Psoas muscle (tissue), 8 donors: Measurements from ENCODE around the gene FNDC11. TPM values are rescaled to one million over a fixed set of nuclear protein-coding genes. Genes with fewer than 3 reads are reported as not detected.

Source experiments
- ATAC-seq, 4 donors: fragments of 200-7000 bp; cut with Tn5 transposase; one replicate each; pipeline ENCODE4 v1.9.1; 2020; ENCODE audit warnings: moderate library complexity in 3 of 4, mild to moderate bottlenecking in 2 of 4
- DNase-seq, 2 donors: peaks; one replicate each; pipeline ENCODE4 v3.0.0-alpha.2; 2020
- H3K27ac ChIP-seq: fragments of 200-600 bp; one replicate; pipeline ENCODE4 v1.8.0; 2022
- H3K27me3 ChIP-seq, 3 donors: fragments of 200-600 bp in 1 of 3; one replicate each; pipeline versions ENCODE4 v1.6.1 to v1.8.0; 2013 to 2022; ENCODE audit warnings: low read length in 2 of 3, mild to moderate bottlenecking in 2 of 3, moderate library complexity in 1 of 3; ENCODE audit not compliant: insufficient read depth in 3 of 3
- H3K36me3 ChIP-seq, 2 donors: fragments of 200-600 bp in 1 of 2; one replicate each; pipeline versions ENCODE4 v1.6.1 to v1.8.0; 2013 to 2022; ENCODE audit warnings: low read depth in 1 of 2, mild to moderate bottlenecking in 1 of 2, moderate library complexity in 1 of 2; ENCODE audit not compliant: insufficient read depth in 1 of 2
- H3K4me1 ChIP-seq: fragments of 200-600 bp; one replicate; pipeline ENCODE4 v1.8.0; 2022
- H3K4me3 ChIP-seq: fragments of 200-600 bp; one replicate; pipeline ENCODE4 v1.8.0; 2022; ENCODE audit warnings: mild to moderate bottlenecking
- H3K9me3 ChIP-seq: fragments of 200-600 bp; one replicate; pipeline ENCODE4 v1.8.0; 2022
- CTCF ChIP-seq: fragments of 200-600 bp; IDR thresholded peaks from one replicate; pipeline ENCODE4 v1.8.0; 2022; ENCODE audit warnings: antibody characterized with exemption
- WGBS, 3 donors: extraction: QIAGEN DNeasy Blood & Tissue Kit; methylation state at CpG; one replicate each; pipeline versions ENCODE4 v1.1.6 to v1.1.7; 2013; 5-methylcytosine and 5-hydroxymethylcytosine counted together
- intact Hi-C, 2 donors: fragments of 100-400 bp; cut with DNase I; formaldehyde crosslinking; loops; one replicate each; pipeline versions ENCODE4 v1.11.0 to v1.14.2; 2022
- polyA plus RNA-seq, 3 donors: library from polyadenylated mRNA; stranded (reverse); fragments of 200-250 nt; gene quantifications; one replicate each; pipeline ENCODE4 v1.2.3, GENCODE V29; 2013
- total RNA-seq, 4 donors: library from RNA; stranded (reverse); fragmentation: NEBNext Ultra II Directional in 2 of 4; extraction: Animal tissue kit (Norgen Biotek cat#: 25700) in 2 of 4; gene quantifications; one replicate each; pipeline versions ENCODE4 v1.2.1 to v1.2.4, GENCODE V29; 2021 to 2023
- donor health status: healthy with polysubstance abuse.
- donor health status: DM: no; HTN: no; CAD: no; lungs with moderate emphysema.
- donor health status: Bipolar disorder and iron deficiency.
- donor health status: healthy.
- donor health status: DM: yes; HTN: yes; CAD: no.
- donor health status: DM: no; HTN: no; CAD: no.
- donor health status: DM: no; HTN: no; CAD: no.
- donor health status: DM: yes; HTN: yes; CAD: no.

The FNDC11 gene
- total and polyA plus RNA-seq, 7 donors, result 0.07 to 0.14 (median 0.08) TPM; not detected in 4

GRCh38 chr20:63576311-63576710 is 22.4 kb downstream of the FNDC11 start:
- no peak for DNase-seq
- TF ChIP-seq CTCF, result no peak
- Histone ChIP-seq H3K4me1 (peaks cover 5% of the 10 kb centered on the region), H3K4me3 (no peak overlapping the region), H3K27ac (no peak overlapping the region), H3K27me3 (peaks cover 0 to 25% (median 5%) of the 10 kb centered on the region in 3 donors), H3K36me3 (no peaks in the 10 kb centered on the region), H3K9me3 (no peaks in the 10 kb centered on the region)
- 85 to 94% (median 87%) methylated on average over 7 of the region's 7 CpGs for WGBS, 3 donors
- intact Hi-C loops, result no loop called here
- ATAC-seq, result no peak

GRCh38 chr20:63577317-63577894 is 23.4 kb downstream of the FNDC11 start:
- Histone ChIP-seq H3K36me3 (no peaks in the 10 kb centered on the region), H3K4me3 (no peak overlapping the region), H3K9me3 (no peaks in the 10 kb centered on the region), H3K4me1 (peaks cover 5% of the 10 kb centered on the region), H3K27ac (no peak overlapping the region), H3K27me3 (peaks cover 0 to 19% (median 3%) of the 10 kb centered on the region in 3 donors)
- DNase-seq (peak in 1 of 2 donors; percentile 83), ATAC-seq (peak; percentile 47 to 80 (median 64))
- 34 to 43% (median 35%) methylated on average over 19 of the region's 19 CpGs for WGBS, 3 donors
- TF ChIP-seq CTCF, result no peak
- intact Hi-C loops, result no loop called here

- DNase-seq (no peak), ATAC-seq (no peak)
- H3K27ac ChIP-seq, result no peak overlapping the region
- H3K36me3 ChIP-seq, result no peaks in the 10 kb centered on the region
- no peak for TF ChIP-seq CTCF
- peaks cover 5% of the 10 kb centered on the region for H3K4me1 ChIP-seq
- no peaks in the 10 kb centered on the region for H3K9me3 ChIP-seq
- no peak overlapping the region for H3K4me3 ChIP-seq
- 80 to 81% (median 80%) methylated on average over 26 of the region's 26 CpGs for WGBS, 3 donors
- H3K27me3 ChIP-seq, result peaks cover 0 to 12% (median 3%) of the 10 kb centered on the region in 3 donors
- intact Hi-C loops, result no loop called here
Measured at GRCh38 chr20:63578224-63579016, 24.5 kb downstream of the FNDC11 start.

GRCh38 chr20:63579017-63579694 is 25.2 kb downstream of the FNDC11 start:
- H3K9me3 ChIP-seq, result no peaks in the 10 kb centered on the region
- no peak overlapping the region for H3K4me3 ChIP-seq
- peaks cover 0 to 5% (median 3%) of the 10 kb centered on the region in 3 donors for H3K27me3 ChIP-seq
- no peaks in the 10 kb centered on the region for H3K36me3 ChIP-seq
- DNase-seq, result no peak
- H3K4me1 ChIP-seq, result peaks cover 5% of the 10 kb centered on the region
- ATAC-seq, result no peak
- TF ChIP-seq CTCF, result no peak
- intact Hi-C loops, result no loop called here
- H3K27ac ChIP-seq, result no peak overlapping the region
- WGBS, 3 donors, result 66 to 68% (median 67%) methylated on average over 19 of the region's 19 CpGs
